ENCODE data around the gene TSLP. TPM values are rescaled to one million over a fixed set of nuclear protein-coding genes. Genes with fewer than 3 reads are reported as not detected.

TSLP gene
- total RNA-seq, 1 donor = 20.8 TPM

DNA sequence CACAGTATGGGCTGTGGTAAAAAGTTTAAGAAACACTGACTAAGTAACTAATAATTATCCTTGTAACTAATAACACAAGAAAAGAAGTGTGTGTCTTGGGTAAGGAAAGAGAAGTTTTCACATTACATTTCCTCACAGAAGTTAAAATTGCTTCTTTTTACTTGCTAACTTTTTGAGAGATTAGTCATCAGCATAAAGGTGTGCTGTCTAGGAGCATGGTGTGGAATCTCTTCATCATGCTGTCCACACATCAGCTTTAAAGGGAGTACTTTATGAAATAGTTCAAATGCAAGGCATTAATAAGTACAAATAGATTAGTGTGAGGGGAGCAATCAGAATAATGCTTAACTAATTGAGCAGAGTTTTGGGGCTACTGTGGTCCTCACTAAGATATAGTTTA is 50.4 kb downstream of the TSLP start:
- H3K4me3 ChIP-seq (ENCODE audit: low read depth, low read length) = no peak overlapping the region
- no peak for TF ChIP-seq CTCF (IDR thresholded peaks at IDR 0.05; ENCODE audit: insufficient read depth, low read length)
- DNase-seq (ENCODE audit: low read depth) = no peak

DNA sequence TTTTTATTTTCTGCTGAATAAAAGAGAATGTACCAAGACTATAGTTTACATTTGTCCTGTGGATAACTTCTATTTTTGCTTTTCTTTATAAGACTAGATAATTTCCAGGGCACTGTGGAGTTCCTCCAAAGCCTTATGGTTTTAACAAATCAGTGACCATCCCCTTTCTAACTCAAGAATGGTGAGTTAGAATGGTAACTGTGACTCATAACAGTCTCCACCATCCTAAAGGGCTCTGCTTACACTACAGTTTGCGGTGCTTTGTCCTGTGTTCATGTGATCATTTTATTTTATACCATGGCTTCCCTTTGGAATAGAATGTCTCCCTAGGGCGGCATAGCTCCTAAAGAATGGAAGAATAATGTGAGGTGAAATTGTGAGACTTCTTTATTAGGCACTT is 50.9 kb downstream of the TSLP start:
- DNase-seq (ENCODE audit: low read depth) = no peak
- no peak overlapping the region for H3K4me3 ChIP-seq (ENCODE audit: low read depth, low read length)
- no peak for TF ChIP-seq CTCF (IDR thresholded peaks at IDR 0.05; ENCODE audit: insufficient read depth, low read length)

DNA sequence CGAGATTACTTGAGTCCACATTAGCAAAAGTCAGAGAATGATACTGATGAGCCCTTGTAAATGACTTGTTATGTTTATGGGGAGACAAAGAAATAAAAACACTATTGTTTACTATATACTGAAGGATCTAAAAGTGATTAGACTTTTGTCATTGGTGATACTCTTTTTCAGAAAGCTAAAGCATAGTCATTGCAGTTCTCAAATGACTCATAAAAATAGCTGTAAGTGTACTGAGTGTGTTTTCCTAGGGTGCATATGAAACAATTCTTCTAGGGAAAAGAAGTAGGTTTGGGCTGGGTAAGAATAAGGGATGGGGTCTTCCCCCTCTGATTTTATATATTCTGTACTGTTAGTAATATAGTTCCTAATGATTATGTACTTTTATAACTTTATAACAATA is 53.3 kb downstream of the TSLP start:
- H3K4me3 ChIP-seq (ENCODE audit: low read depth, low read length) = no peak overlapping the region
- no peak for DNase-seq (ENCODE audit: low read depth)
- TF ChIP-seq CTCF (IDR thresholded peaks at IDR 0.05; ENCODE audit: insufficient read depth, low read length) = no peak

DNA sequence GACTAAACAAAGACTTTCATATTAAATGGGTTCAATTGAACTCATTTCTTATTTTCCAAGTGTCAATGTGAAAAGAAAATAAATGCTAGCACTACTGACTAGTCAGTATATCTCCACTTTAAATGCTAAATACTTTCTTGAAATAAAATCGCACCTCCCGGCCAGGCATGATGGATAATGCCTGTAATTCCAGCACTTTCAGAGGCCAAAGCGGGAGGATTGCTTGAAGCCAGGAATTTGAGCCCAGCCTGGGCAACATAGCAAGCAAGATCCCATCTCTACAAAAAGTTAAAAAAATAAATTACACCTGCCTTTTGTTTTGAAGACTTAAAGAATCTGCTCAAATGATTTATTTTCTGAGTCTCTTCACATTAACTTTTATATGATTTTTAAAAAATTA is 55.4 kb downstream of the TSLP start:
- no peak for TF ChIP-seq CTCF (IDR thresholded peaks at IDR 0.05; ENCODE audit: insufficient read depth, low read length)
- H3K4me3 ChIP-seq (ENCODE audit: low read depth, low read length) = no peak overlapping the region
- no peak for DNase-seq (ENCODE audit: low read depth)

Other genes starting within 250 kb of the TSLP start
- 46.0 and 90.8 TPM in 2 replicates for gene WDR36, start 20.6 kb downstream of the TSLP start, total RNA-seq (ENCODE audit: low replicate concordance)
- 2.9 and 5.4 TPM in 2 replicates for gene CAMK4, start 152.7 kb downstream of the TSLP start, total RNA-seq (ENCODE audit: low replicate concordance)